SU-DHL-6 (cell line): Measurements from ENCODE around the gene HELZ2.

ENCODE experiments used
- H2AFZ ChIP-seq: fragments of 200-600 bp; sonication (generic); 2 replicates; pipeline ENCODE4 v1.6.1; 2014; ENCODE audit warnings: low read depth, mild to moderate bottlenecking, moderate library complexity, mixed read lengths, antibody characterized with exemption, low read length; ENCODE audit not compliant: severe bottlenecking
- H3F3A ChIP-seq: fragments of 200-600 bp; shearing (Covaris generic); 2 replicates; pipeline ENCODE4 v1.6.0; 2016; ENCODE audit warnings: antibody characterized with exemption, mild to moderate bottlenecking; ENCODE audit not compliant: insufficient read depth
- H3K27ac ChIP-seq: fragments of 200-600 bp; sonication (generic); 2 replicates; pipeline ENCODE4 v1.5.1; 2016; ENCODE audit warnings: low read depth, mild to moderate bottlenecking, low read length, moderate library complexity, mixed read lengths
- H3K27me3 ChIP-seq: fragments of 200-600 bp; sonication (generic), shearing (Covaris generic); 2 replicates; pipeline ENCODE4 v1.6.0; 2014; ENCODE audit warnings: mild to moderate bottlenecking, low read length
- H3K36me3 ChIP-seq: fragments of 200-600 bp; sonication (generic); 2 replicates; pipeline ENCODE4 v1.6.1; 2014; ENCODE audit warnings: mild to moderate bottlenecking, low read length, mixed read lengths
- H3K4me2 ChIP-seq: fragments of 300-600, 200-600 bp; shearing (Covaris generic), sonication (generic); 2 replicates; pipeline ENCODE4 v1.6.0; 2014; ENCODE audit warnings: low read length, low read depth, mild to moderate bottlenecking; ENCODE audit not compliant: poor library complexity, severe bottlenecking
- H3K4me3 ChIP-seq: fragments of 200-600 bp; sonication (generic); 2 replicates; pipeline ENCODE4 v1.5.1; 2014; ENCODE audit warnings: antibody characterized with exemption, low read length, mild to moderate bottlenecking, mixed read lengths; ENCODE audit not compliant: insufficient read depth, poor library complexity, severe bottlenecking
- H3K79me2 ChIP-seq: fragments of 200-600 bp; sonication (generic); 2 replicates; pipeline ENCODE4 v1.6.1; 2014; ENCODE audit warnings: mild to moderate bottlenecking, low read length, moderate library complexity; ENCODE audit not compliant: insufficient read depth
- H3K9ac ChIP-seq: fragments of 200-600 bp; sonication (generic); 2 replicates; pipeline ENCODE4 v1.7.0; 2014; ENCODE audit warnings: mild to moderate bottlenecking, low read length
- H3K9me2 ChIP-seq: fragments of 200-600 bp; sonication (generic); replicated peaks from 2 replicates; pipeline ENCODE4 v1.6.1; 2014; ENCODE audit warnings: low read length; ENCODE audit not compliant: insufficient read depth
- H3K9me3 ChIP-seq: fragments of 200-600 bp; sonication (generic); 2 replicates; pipeline ENCODE4 v1.6.1; 2014; ENCODE audit warnings: low read length, mixed read lengths; ENCODE audit not compliant: insufficient read depth
- H4K20me1 ChIP-seq: fragments of 200-600 bp; sonication (generic); 2 replicates; pipeline ENCODE4 v1.6.1; 2014; ENCODE audit warnings: low read depth, mild to moderate bottlenecking, antibody characterized with exemption, low read length, moderate library complexity, mixed read lengths
- CTCF ChIP-seq: fragments of 200-600 bp; sonication (generic); IDR thresholded peaks from one replicate; pipeline ENCODE4 v1.5.1; 2017; ENCODE audit warnings: antibody characterized with exemption, mild to moderate bottlenecking, low read length, moderate library complexity; ENCODE audit not compliant: insufficient read depth, poor library complexity, severe bottlenecking
- EZH2phosphoT487 ChIP-seq: fragments of 200-600 bp; sonication (generic), shearing (Covaris generic); conservative IDR thresholded peaks from 2 replicates; pipeline ENCODE4 v1.6.1; 2018; ENCODE audit warnings: mild to moderate bottlenecking, antibody characterized with exemption, low read length, moderate library complexity, mixed read lengths

Gene HELZ2

DNA sequence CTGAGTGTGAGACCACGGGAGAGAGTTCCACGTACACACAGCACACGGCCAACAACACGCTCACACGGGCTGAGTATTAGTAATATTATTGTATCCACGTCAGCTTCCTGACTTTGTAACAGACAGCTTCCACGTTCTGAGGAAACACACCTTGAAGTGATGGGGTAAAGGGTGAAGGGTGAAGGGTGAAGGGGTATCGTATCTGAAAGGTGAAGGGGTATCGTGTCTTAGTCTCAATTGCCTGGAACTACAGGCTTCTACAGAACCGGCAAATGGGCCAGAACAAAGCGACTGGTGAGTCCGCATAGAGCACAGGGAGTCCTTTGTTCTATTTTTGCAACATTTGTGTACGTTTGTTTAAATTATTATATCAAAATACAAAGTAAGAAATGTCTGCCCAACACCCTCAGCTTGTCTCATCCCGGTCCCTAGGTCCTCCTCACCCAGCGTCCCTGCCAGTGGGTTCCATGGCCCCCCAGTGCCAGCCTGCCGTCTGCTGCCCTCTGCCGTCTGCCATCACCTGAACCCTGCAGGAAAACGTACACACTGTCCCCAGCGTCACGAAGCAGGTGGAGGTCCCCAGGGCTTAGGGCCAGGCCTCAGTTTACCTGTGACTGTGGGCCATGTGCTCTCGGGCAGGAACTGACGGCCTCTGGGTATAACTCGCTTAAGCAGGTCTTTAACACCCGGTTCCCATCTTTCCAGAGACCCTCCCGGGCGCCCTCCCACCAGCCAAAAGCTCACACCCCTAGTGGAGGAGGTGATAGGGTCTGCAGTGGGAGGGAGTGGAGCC, 4.4 kb upstream of the HELZ2 start:
- H3K9ac ChIP-seq, result no peak overlapping the region
- no peaks in the 10 kb centered on the region for H3K9me2 ChIP-seq
- no peaks in the 10 kb centered on the region for H3K27me3 ChIP-seq
- no peak overlapping the region for H3K4me2 ChIP-seq
- H3F3A ChIP-seq, result no peaks in the 10 kb centered on the region
- H2AFZ ChIP-seq, result no peak overlapping the region
- H3K4me3 ChIP-seq, result no peak overlapping the region
- H3K36me3 ChIP-seq, result no peaks in the 10 kb centered on the region
- H3K79me2 ChIP-seq, result no peaks in the 10 kb centered on the region
- H3K27ac ChIP-seq, result no peak overlapping the region
- TF ChIP-seq EZH2phosphoT487, result no peak
- peak; percentile 38 for TF ChIP-seq CTCF
- no peaks in the 10 kb centered on the region for H4K20me1 ChIP-seq
- H3K9me3 ChIP-seq, result no peaks in the 10 kb centered on the region

- H3K79me2 ChIP-seq, result no peaks in the 10 kb centered on the region
- no peaks in the 10 kb centered on the region for H3K9me2 ChIP-seq
- no peaks in the 10 kb centered on the region for H3K27me3 ChIP-seq
- H3K9ac ChIP-seq, result no peak overlapping the region
- H3F3A ChIP-seq, result no peaks in the 10 kb centered on the region
- H3K4me2 ChIP-seq, result no peak overlapping the region
- TF ChIP-seq CTCF, result no peak
- no peak for TF ChIP-seq EZH2phosphoT487
- no peak overlapping the region for H3K27ac ChIP-seq
- no peaks in the 10 kb centered on the region for H3K9me3 ChIP-seq
- no peaks in the 10 kb centered on the region for H3K36me3 ChIP-seq
- H3K4me3 ChIP-seq, result no peak overlapping the region
- no peaks in the 10 kb centered on the region for H4K20me1 ChIP-seq
- H2AFZ ChIP-seq, result no peak overlapping the region
These were observed 3.4 kb upstream of the HELZ2 start for GRCh38 chr20:63577317-63577894.

GRCh38 chr20:63576311-63576710, 2.3 kb upstream of the HELZ2 start:
- H3F3A ChIP-seq, result no peaks in the 10 kb centered on the region
- H3K9me2 ChIP-seq, result no peaks in the 10 kb centered on the region
- H3K36me3 ChIP-seq, result no peaks in the 10 kb centered on the region
- TF ChIP-seq CTCF, result no peak
- TF ChIP-seq EZH2phosphoT487, result no peak
- H3K27ac ChIP-seq, result no peak overlapping the region
- no peaks in the 10 kb centered on the region for H3K9me3 ChIP-seq
- no peak overlapping the region for H3K9ac ChIP-seq
- H4K20me1 ChIP-seq, result no peaks in the 10 kb centered on the region
- H3K79me2 ChIP-seq, result no peaks in the 10 kb centered on the region
- H2AFZ ChIP-seq, result no peak overlapping the region
- no peak overlapping the region for H3K4me3 ChIP-seq
- no peaks in the 10 kb centered on the region for H3K27me3 ChIP-seq
- H3K4me2 ChIP-seq, result no peak overlapping the region
